HK-2 (cell line): ENCODE data around the gene LRRC51.
A peak's percentile ranks its signal among the peaks of the same experiment; 100 is the strongest.
"Not testable (repeated sequence)": the region's sequence is repeated elsewhere in the genome, so short reads cannot be mapped to it uniquely, and the experiment has no call there.

Experiments
- DNase-seq: peaks from one replicate; pipeline ENCODE4 v3.0.0-alpha.2; 2018; ENCODE audit not compliant: unreplicated experiment

Gene LRRC51

GRCh38 chr11:72111300-72112142 is 30.9 kb downstream of the LRRC51 start:
- DNase-seq = no peak

- DNase-seq = peak; percentile 90
These were observed 31.7 kb downstream of the LRRC51 start, which contains the start of gene ANAPC15 for GRCh38 chr11:72112143-72112977. Gene ANAPC15 (minus strand): TSS chr11:72112695. CDS start chr11:72111276, 1,419 bp downstream.

- DNase-seq = peak; percentile 14
These were observed 32.5 kb downstream of the LRRC51 start for GRCh38 chr11:72112978-72113808.

GRCh38 chr11:72114570-72114969 is 33.9 kb downstream of the LRRC51 start:
- DNase-seq = no peak

- no peak for DNase-seq
These were observed 35.5 kb downstream of the LRRC51 start for GRCh38 chr11:72116019-72116755.

GRCh38 chr11:72119198-72119597 is 38.5 kb downstream of the LRRC51 start:
- no peak for DNase-seq

GRCh38 chr11:72120930-72121329 is 40.3 kb downstream of the LRRC51 start:
- no peak for DNase-seq

- DNase-seq = no peak
These were observed 42.0 kb downstream of the LRRC51 start for GRCh38 chr11:72122607-72123006.

GRCh38 chr11:72123117-72123653 is 42.5 kb downstream of the LRRC51 start:
- no peak for DNase-seq

GRCh38 chr11:72124046-72124445 is 43.4 kb downstream of the LRRC51 start:
- DNase-seq = no peak

- no peak for DNase-seq
These were observed 45.3 kb downstream of the LRRC51 start for GRCh38 chr11:72125956-72126355.

- no peak for DNase-seq
These were observed 47.3 kb downstream of the LRRC51 start for GRCh38 chr11:72127923-72128322.

- no peak for DNase-seq
These were observed 48.7 kb downstream of the LRRC51 start for GRCh38 chr11:72129381-72129780.

GRCh38 chr11:72132646-72133045 is 52.0 kb downstream of the LRRC51 start:
- no peak for DNase-seq

GRCh38 chr11:72135473-72135872 is 54.8 kb downstream of the LRRC51 start, which contains the start of gene FOLR3:
Gene FOLR3 (plus strand): TSS chr11:72135725. CDS start chr11:72135953, 228 bp downstream.
- not testable (repeated sequence) for DNase-seq

- no peak for DNase-seq
These were observed 55.4 kb downstream of the LRRC51 start for GRCh38 chr11:72135891-72136683.

GRCh38 chr11:72136684-72137262 is 56.1 kb downstream of the LRRC51 start:
- no peak for DNase-seq

- no peak for DNase-seq
These were observed 58.3 kb downstream of the LRRC51 start for GRCh38 chr11:72138821-72139390.

GRCh38 chr11:72139500-72139899 is 58.9 kb downstream of the LRRC51 start:
- DNase-seq = no peak
